ENCODE measurements around the gene STARD3NL.
"Not testable (repeated sequence)": the region's sequence is repeated elsewhere in the genome, so short reads cannot be mapped to it uniquely, and the experiment has no call there.

- TF ChIP-seq CTCF, EP300 (IDR thresholded peaks at IDR 0.05): not testable (repeated sequence)
These were observed 85.2 kb downstream of the STARD3NL start for GRCh38 chr7:38263274-38263673.
